CD14-positive monocyte (primary cell): ENCODE data around the gene TTLL7. TPM values are rescaled to one million over a fixed set of nuclear protein-coding genes. Genes with fewer than 3 reads are reported as not detected.
"Not testable (repeated sequence)": the region's sequence is repeated elsewhere in the genome, so short reads cannot be mapped to it uniquely, and the experiment has no call there.

Source experiments
- DNase-seq, 3 donors: peaks; one replicate each; pipeline ENCODE4 v3.0.0-alpha.2; 2011 to 2022
- H2AFZ ChIP-seq: 2 replicates; pipeline ENCODE4 v1.6.0; 2012; ENCODE audit warnings: mild to moderate bottlenecking, low read depth, low read length, inconsistent platforms; ENCODE audit not compliant: insufficient read depth, poor library complexity, severe bottlenecking
- H3K27ac ChIP-seq, 2 donors: 1 replicate in 1 of 2; 2 replicates in 1 of 2; pipeline ENCODE4 v1.5.1; 2012 to 2013; ENCODE audit warnings: low read length in 2 of 2, control low read depth in 1 of 2, inconsistent platforms in 1 of 2, low read depth in 1 of 2, mild to moderate bottlenecking in 1 of 2
- H3K27me3 ChIP-seq, 2 donors: one replicate each; pipeline versions ENCODE4 v1.6.0 to v1.6.1; 2011 to 2013; ENCODE audit warnings: low read length in 2 of 2; ENCODE audit not compliant: control insufficient read depth in 2 of 2, insufficient read depth in 2 of 2
- H3K36me3 ChIP-seq, 2 donors: replicated peaks in 1 of 2; 1 replicate in 1 of 2; 2 replicates in 1 of 2; pipeline versions ENCODE4 v1.5.1 to v1.6.1; 2012 to 2013; ENCODE audit warnings: low read length in 2 of 2, control low read depth in 1 of 2, inconsistent platforms in 1 of 2, mild to moderate bottlenecking in 1 of 2; ENCODE audit not compliant: insufficient read depth in 2 of 2, control insufficient read depth in 1 of 2
- H3K4me1 ChIP-seq, 2 donors: 1 replicate in 1 of 2; 2 replicates in 1 of 2; pipeline versions ENCODE4 v1.5.1 to v1.6.1; 2012 to 2013; ENCODE audit warnings: low read length in 2 of 2, control low read depth in 1 of 2, inconsistent platforms in 1 of 2, mild to moderate bottlenecking in 1 of 2, moderate library complexity in 1 of 2; ENCODE audit not compliant: insufficient read depth in 2 of 2, control insufficient read depth in 1 of 2
- H3K4me2 ChIP-seq: replicated peaks from 2 replicates; pipeline ENCODE3; 2012; ENCODE audit warnings: low read length, moderate library complexity, mild to moderate bottlenecking; ENCODE audit not compliant: poor library complexity, severe bottlenecking; ENCODE audit errors: extremely low read depth
- H3K4me3 ChIP-seq, 3 experiments: fragments of 200-600 bp in 1 of 3; sonication (generic) in 1 of 3; replicated peaks in 1 of 3; 1 replicate in 2 of 3; 2 replicates in 1 of 3; pipeline ENCODE4 v1.5.1; 2011 to 2013; ENCODE audit warnings: low read length in 3 of 3, mild to moderate bottlenecking in 3 of 3, control low read depth in 2 of 3, low read depth in 2 of 3, inconsistent platforms in 1 of 3, moderate library complexity in 1 of 3
- H3K79me2 ChIP-seq: 2 replicates; pipeline ENCODE4 v1.6.0; 2012; ENCODE audit warnings: mild to moderate bottlenecking, control low read depth, inconsistent platforms, low read length, moderate library complexity; ENCODE audit not compliant: insufficient read depth
- H3K9ac ChIP-seq: 2 replicates; pipeline ENCODE4 v1.6.0; 2017; ENCODE audit warnings: low read length, mild to moderate bottlenecking; ENCODE audit not compliant: insufficient read depth, poor library complexity, severe bottlenecking
- H3K9me3 ChIP-seq, 2 donors: replicated peaks in 1 of 2; 1 replicate in 1 of 2; 2 replicates in 1 of 2; pipeline versions ENCODE4 v1.5.1 to v1.6.1; 2012 to 2013; ENCODE audit warnings: low read length in 2 of 2, control low read depth in 1 of 2; ENCODE audit not compliant: control insufficient read depth in 1 of 2, insufficient read depth in 1 of 2
- H4K20me1 ChIP-seq: 2 replicates; pipeline ENCODE4 v1.6.0; 2012; ENCODE audit warnings: mild to moderate bottlenecking, low read length, control low read depth, moderate library complexity; ENCODE audit not compliant: insufficient read depth
- H3K27ac Mint-ChIP-seq, 7 donors: one replicate each; pipeline ENCODE4 v1.8.0; 2020; ENCODE audit warnings: mild to moderate bottlenecking in 7 of 7, mixed read lengths in 7 of 7, moderate library complexity in 6 of 7, inconsistent platforms in 2 of 7
- H3K27me3 Mint-ChIP-seq, 3 donors: one replicate each; pipeline ENCODE4 v1.8.0; 2021 to 2022; ENCODE audit warnings: low read depth in 3 of 3, mild to moderate bottlenecking in 3 of 3, mixed read lengths in 3 of 3, moderate library complexity in 3 of 3, inconsistent platforms in 1 of 3
- H3K36me3 Mint-ChIP-seq, 2 donors: one replicate each; pipeline ENCODE4 v1.8.0; 2020; ENCODE audit warnings: mixed read lengths in 2 of 2, inconsistent platforms in 1 of 2, mild to moderate bottlenecking in 1 of 2
- H3K4me1 Mint-ChIP-seq: one replicate; pipeline ENCODE4 v1.8.0; 2020; ENCODE audit warnings: mild to moderate bottlenecking, mixed read lengths
- H3K4me3 Mint-ChIP-seq, 2 donors: one replicate each; pipeline ENCODE4 v1.8.0; 2020; ENCODE audit warnings: mild to moderate bottlenecking in 2 of 2, mixed read lengths in 2 of 2, moderate library complexity in 1 of 2
- H3K9me3 Mint-ChIP-seq, 7 donors: one replicate each; pipeline ENCODE4 v1.8.0; 2020 to 2022; ENCODE audit warnings: mixed read lengths in 7 of 7, mild to moderate bottlenecking in 6 of 7, moderate library complexity in 6 of 7, inconsistent platforms in 2 of 7
- CTCF ChIP-seq: fragments of 200-600 bp; IDR thresholded peaks from one replicate; pipeline ENCODE4 v1.8.0; 2022; ENCODE audit warnings: antibody characterized with exemption, mild to moderate bottlenecking
- WGBS: methylation state at CpG from one replicate; pipeline ENCODE4 v1.1.5; 2013; ENCODE audit warnings: missing lambda C conversion rate; ENCODE audit not compliant: insufficient coverage; 5-methylcytosine and 5-hydroxymethylcytosine counted together
- intact Hi-C, 2 donors: fragments of 100-400 bp; cut with micrococcal nuclease; formaldehyde crosslinking; loops; one replicate each; pipeline versions ENCODE4 v1.15.0 to v1.15.1; 2023
- polyA plus RNA-seq, 3 donors: library from polyadenylated mRNA; depleted of rRNA in 1 of 3; unstranded in 2 of 3; stranded (reverse) in 1 of 3; fragments of 300-500 nt in 2 of 3; fragments of >200 nt in 1 of 3; fragmentation: Illumina TruSeq in 2 of 3; gene quantifications; 1 replicate in 2 of 3; 2 replicates in 1 of 3; pipeline ENCODE4 v1.2.3, GENCODE V29; 2012 to 2021

Gene TTLL7
- polyA plus RNA-seq, 3 donors, result 0.12 to 0.69 TPM; not detected in 1

GRCh38 chr1:83985048-83985447, 13.9 kb downstream of the TTLL7 start:
- H3K36me3 ChIP-seq, result no peaks in the 10 kb centered on the region
- no peaks in the 10 kb centered on the region for H3K79me2 ChIP-seq
- H4K20me1 ChIP-seq, result no peaks in the 10 kb centered on the region
- Mint-ChIP-seq H3K9me3 (peaks cover 6 to 28% (median 22%) of the 10 kb centered on the region in 7 donors), H3K36me3 (no peaks in the 10 kb centered on the region), H3K27ac (no peak overlapping the region), H3K27me3 (peaks cover 0 to 1% (median 0%) of the 10 kb centered on the region in 3 donors), H3K4me1 (no peaks in the 10 kb centered on the region), H3K4me3 (no peak overlapping the region)
- H2AFZ ChIP-seq, result no peak overlapping the region
- intact Hi-C loops, result no loop called here
- no peaks in the 10 kb centered on the region for H3K27me3 ChIP-seq
- TF ChIP-seq CTCF, result no peak
- WGBS, result 88% methylated on average over 3 of the region's 3 CpGs
- DNase-seq, result no peak
- H3K9me3 ChIP-seq, result peaks cover 5 to 6% of the 10 kb centered on the region in 2 donors
- H3K4me3 ChIP-seq, result no peak overlapping the region
- H3K9ac ChIP-seq, result no peak overlapping the region
- no peak overlapping the region for H3K27ac ChIP-seq
- H3K4me2 ChIP-seq, result no peak overlapping the region
- no peaks in the 10 kb centered on the region for H3K4me1 ChIP-seq

GRCh38 chr1:83983918-83984317, 15.0 kb downstream of the TTLL7 start:
- WGBS, result no CpG with 5 or more reads among the region's 1 CpG
- H3K79me2 ChIP-seq, H3K36me3 Mint-ChIP-seq, H3K27me3 ChIP-seq, intact Hi-C loops, H3K9ac ChIP-seq, H3K27ac ChIP-seq, H3K9me3 ChIP-seq, H3K4me1 ChIP-seq, H3K4me2 ChIP-seq, H3K4me3 Mint-ChIP-seq, H3K4me1 Mint-ChIP-seq, H3K4me3 ChIP-seq, H2AFZ ChIP-seq, H4K20me1 ChIP-seq, H3K27me3 Mint-ChIP-seq, DNase-seq, H3K36me3 ChIP-seq: not testable (repeated sequence)
- Mint-ChIP-seq H3K27ac (peak overlapping the region in 1 of 7 donors; percentile 11), H3K9me3 (peaks cover 6 to 28% (median 22%) of the 10 kb centered on the region in 7 donors)
